SH-SY5Y (cell line): ENCODE results near the gene EEIG1.

ENCODE experiments used
- GATA2 ChIP-seq: IDR thresholded peaks from 2 replicates; pipeline ENCODE4 v1.6.1; 2011; ENCODE audit warnings: mild to moderate bottlenecking, low read depth, low read length
- GATA3 ChIP-seq: IDR thresholded peaks from 2 replicates; pipeline ENCODE4 v1.6.1; 2011; ENCODE audit warnings: low read depth, mild to moderate bottlenecking, low read length, moderate library complexity

DNA sequence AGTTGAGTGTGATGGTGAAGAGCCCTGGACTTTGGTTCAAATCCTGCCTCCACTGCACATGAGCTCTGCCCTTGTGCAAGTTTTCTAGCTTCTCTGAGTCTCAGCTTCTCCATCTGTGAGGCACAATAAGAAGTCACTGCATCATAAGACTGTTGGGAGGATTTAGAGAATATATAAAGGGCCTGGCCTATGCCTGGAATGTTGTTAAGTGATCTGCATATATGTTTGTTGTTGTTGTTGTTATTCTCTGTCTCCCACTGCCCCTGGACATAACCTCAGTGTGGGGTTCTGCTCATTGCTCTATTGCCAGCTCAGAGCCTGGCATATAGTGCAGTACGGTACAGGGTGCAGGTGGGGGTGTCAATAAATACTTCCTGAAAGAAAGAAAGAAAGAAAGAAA lies 40.3 kb upstream of the EEIG1 start:
- TF ChIP-seq GATA2 (no peak), GATA3 (no peak)
